ENCODE results near the gene CHST11.

The CHST11 gene

DNA sequence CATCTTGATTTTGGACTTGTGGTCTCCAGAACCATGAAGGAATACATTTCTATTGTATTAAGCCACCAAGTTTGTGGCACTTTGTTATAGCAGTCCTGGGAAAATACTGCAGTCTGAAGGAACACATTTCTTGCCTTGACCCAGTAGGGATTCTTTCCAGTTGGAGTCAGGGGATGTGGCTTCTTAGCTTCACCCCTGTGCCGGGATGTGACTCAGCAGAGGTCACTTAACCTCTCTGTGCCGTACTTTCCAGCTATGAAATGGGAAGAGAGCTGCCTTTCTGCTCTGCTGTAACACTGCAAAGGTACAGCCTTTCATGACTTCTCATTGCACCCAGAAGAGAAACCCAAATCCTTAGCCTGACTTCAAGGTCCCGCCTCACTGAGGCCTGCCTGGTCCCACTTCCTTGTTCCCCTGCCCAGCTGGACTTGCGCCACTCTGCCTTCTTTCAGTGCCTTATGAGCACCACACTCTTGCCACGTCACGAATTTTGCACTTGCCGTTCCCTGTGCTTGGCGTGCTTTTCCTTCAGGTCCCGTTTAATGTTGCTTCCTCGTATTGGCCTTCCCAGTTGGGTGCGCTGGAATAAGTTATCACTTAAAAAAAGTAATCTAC is 24.2 kb downstream of the CHST11 start:
- DNase-seq (ENCODE audit: low read depth): peak; percentile 38

DNA sequence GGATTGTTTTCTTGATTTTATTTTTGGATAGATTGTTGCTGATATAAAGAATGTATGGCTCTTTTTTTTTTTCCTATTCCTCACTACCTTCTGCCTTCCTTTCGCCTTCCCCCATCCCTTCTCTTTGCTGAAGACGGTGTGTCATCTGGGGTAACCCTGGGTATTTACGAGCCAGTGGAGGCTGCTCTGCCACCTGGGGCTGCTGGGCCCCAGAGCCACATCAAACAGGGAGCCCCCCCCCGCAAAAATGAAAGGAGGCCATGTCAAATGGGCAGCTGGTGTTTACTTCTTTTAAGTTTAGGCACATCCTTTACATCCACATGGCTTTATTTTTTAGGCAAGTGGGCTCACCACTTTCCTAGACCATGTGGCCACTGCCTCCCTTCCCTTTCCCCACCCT is 25.4 kb downstream of the CHST11 start:
- no peak for DNase-seq (ENCODE audit: low read depth)

DNA sequence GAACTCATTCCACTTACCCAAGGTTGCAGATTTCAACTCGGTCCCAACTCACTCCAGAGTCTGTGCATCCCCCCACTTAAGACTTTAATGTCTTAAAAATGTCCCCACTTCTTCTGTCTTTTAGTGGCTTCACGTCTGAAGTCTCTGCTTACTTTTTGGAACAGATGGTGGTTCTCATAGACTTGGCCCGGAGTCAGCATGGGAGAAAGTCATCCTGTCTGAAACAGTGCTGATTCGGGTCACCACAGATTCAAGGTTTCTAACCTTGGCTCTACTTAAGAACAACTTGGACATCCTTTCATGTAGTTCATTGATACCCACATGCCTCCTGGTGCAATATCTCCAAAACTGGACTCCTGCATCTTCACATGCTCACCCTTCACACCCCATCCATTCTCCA is 26.0 kb downstream of the CHST11 start:
- no peak for DNase-seq (ENCODE audit: low read depth)

DNA sequence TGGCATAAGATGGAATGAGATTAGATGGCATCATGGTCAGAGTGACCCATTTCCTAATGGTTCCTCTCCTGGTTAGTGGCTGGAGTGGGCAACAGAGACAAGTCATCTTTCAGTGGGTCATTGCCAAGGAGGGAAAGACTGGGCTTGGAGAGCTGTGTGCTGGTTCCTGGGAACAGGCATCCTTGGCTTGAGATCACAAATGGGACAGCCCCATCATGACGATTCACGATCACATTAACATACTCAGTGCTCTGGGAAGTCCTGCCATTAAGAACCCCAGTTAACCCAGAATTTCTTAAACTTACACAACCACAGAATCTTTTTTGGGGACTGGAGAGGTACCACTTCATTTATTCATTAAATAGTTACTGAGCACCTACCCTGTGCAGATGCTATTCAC is 27.3 kb downstream of the CHST11 start:
- DNase-seq (ENCODE audit: low read depth): no peak

DNA sequence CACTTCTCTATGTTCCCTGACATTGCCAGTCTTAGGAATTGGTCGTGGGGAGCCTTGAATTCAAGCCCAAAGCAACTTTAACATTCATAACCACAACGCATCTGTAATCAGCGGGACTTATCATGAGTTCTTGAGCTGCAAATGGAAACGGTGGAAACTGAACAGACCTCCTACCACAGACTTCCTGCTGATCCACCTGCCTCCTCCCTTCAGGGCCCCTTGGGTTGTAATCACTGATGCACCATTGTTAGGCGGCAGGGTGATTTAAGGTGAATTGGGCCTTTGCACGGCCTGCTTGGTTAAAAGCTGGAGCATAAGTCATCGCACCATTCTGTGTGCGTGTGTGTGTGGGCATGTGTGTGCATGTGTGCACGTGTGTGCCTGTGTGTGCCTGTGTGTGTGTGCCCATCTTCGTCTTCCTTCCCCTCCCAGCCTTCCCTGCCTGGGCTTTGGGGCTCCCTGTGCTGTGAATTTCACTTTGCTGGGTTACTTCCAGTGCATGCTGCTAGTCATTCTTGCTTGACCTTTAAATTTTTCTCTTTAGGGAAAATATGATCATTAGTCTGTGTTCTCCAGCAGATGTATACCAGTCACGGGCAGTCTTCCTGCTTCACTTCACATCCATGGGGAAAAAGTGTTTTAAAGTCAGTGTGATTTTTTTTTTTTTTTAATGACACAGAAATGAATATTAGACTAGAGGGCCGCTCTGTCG is 29.1 kb downstream of the CHST11 start:
- DNase-seq (ENCODE audit: low read depth): no peak

DNA sequence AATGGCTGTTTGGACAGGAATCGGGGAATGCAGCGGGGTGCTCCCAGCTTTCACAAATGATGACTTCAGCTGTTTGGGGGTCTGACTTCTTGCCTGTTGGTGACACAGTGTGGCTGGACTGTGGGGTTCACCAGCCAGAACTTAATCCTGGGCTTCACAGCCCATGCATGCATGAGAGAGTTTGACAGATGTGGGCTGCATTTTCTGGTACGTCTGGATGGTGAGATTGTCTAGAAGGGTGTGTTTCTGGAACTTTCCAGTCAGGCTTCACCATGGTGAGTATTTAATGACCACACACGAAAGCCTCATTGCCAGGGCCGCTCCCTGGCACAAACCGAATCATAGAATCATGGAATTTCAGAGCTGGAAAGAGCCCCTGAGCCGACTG is 29.6 kb downstream of the CHST11 start:
- no peak for DNase-seq (ENCODE audit: low read depth)

DNA sequence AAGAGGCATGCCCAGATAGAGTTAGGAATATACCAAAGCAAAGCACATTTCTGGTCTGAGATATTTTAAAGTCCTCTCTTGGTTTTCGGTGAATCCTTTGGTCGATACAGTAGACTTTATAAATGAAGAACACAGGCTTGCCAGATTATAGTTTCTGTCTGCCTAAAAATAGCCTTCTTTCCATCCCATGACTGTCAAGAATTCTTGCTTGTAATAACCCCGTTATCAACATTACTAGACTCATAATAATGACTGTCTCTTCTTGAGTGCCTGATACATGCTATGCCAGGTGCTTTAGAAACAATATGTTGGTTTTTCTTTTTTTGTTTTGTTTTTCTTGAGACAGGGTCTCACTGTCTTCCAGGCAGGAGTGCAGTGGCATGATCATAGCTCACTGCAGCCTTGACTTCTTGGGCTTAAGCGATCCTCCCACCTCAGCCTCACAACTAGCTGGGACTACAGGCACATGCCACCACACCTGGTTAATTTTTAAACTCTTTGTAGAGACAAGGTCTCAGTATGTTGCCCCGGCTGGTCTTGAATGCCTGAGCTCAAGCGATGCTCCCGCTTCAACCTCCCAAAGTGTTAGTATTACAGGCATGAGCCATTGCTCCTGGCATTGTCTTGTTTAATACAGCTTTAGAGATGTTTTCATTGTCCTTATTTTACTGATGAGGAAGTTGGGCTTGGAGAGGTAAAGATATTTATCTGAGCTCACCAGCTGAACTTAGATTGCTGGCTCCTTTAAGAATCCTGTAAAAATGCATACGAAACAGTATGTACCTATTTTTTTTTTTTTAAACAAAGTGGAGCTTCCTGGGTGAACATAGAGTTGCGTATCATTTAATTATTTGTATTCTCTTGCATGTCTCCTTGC is 30.4 kb downstream of the CHST11 start:
- no peak for DNase-seq (ENCODE audit: low read depth)

DNA sequence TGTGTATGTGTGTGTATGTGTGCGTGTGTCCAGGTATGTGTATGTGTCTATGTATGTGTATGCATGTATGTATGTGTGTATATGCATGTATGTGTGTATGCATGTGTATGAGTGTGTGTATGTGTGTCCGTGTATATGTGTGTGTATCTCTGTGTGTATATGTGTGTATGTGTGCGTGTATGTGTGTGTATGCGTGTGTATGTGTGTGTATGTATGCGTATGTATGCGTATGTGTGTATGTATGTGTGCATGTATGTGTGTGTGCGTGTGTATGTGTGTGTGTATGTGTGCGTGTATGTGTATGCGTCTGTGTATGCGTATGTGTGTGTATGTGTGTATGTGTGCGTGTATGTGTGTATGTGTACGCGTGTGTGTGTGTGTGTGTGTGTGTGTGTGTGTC is 31.6 kb downstream of the CHST11 start:
- no peak for DNase-seq (ENCODE audit: low read depth)

DNA sequence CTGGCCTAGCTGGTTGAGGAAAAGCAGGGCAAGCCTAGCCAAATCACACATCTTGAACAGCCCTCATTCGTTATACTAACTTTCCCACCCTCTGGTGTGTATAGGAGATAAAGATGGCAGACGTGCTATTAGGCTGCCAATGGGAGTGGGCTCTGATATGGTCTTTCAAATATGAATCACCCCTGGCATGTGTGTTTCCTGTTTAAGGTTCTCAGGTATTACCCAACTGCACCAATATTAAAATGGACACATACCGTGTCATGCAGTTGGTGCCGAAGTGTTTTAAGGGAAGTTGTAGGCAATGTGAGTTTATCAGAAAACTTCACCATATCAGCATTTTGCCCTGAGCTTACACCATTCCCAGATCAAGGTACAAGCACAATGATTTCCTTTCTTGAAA is 33.4 kb downstream of the CHST11 start:
- no peak for DNase-seq (ENCODE audit: low read depth)

DNA sequence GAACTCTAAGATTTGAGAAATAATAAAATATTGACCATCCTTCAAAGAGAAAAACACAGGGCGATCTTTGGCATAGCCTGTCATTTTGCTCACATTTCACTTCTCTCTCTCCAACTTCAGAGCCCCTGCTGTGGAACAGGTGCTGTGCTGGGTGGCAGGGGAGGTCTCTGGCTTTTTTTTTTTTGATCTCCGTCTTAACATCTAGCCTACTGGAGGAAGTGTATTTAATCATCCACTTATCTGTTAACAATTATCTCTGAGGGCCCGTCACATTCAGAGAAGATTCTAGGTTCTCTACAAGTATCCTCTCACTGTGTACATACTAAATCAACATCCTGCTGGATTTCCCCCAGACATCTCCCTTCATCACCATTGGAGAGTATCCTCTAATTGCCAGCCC is 34.1 kb downstream of the CHST11 start:
- no peak for DNase-seq (ENCODE audit: low read depth)

DNA sequence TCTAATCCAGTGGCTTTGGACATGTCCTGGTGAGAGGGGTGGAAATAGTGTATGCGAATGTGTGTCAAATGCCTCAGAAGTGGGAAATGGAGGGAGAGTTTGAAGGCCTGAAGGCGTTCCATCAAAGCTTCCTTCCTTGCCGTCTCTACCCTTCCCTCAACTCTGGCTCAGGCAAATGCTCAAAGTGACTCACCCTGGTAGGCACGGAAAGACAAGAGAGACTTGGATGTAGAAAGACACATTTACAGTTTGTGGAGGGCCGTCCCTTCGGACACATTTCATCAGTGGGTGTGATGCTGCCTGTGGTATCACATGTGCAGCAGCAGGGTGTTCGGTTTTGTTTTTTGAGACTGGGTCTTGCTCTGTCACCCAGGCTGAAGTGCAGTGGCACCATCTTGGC is 36.7 kb downstream of the CHST11 start:
- no peak for DNase-seq (ENCODE audit: low read depth)

DNA sequence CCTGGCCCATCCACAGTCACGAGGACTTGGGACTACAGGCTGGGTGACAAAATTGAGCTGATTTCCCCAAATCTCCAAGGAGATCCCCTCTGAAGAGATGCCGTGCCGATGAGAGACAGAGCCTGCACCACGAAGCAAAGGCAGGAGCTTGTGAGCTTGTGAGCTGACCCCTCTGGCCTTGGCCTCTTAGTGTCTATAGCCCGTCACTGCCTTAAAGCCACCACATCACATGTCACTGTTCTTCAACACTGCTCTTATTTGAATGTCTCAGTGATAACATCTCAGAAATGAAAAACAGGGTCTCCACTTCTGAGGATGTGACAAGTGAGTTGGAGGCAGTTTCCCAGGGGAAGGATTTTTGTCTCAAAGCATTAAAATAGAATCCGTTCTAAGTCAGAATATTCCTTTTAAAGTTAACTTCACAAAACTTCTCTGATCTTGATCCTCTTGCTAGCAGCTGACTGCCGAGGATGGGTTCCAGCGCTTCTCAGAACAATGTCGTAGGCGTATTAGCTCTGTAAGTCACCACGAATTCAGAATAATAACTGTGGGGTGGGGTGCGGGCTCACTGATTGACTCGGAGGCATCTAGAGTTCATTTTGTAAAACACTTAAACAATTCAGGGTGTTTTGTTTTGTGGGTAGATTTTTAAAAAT is 37.5 kb downstream of the CHST11 start:
- DNase-seq (ENCODE audit: low read depth): peak; percentile 27

DNA sequence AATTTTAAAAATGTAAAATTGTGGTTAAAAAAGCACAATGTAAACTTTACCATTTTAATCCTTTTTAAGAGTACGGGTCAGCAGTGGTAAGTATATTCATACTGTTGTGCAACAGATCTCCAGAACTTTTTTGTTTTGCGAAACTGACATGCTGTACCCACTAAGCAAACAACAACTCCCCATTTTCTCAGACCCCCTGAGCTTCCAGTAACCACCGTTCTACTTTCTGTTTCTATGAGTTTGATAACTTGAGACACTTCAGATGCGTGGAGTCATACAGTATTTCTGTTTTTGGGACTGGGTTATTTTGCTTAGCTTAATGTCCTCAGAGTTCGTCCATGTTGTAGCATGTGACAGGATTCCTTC is 38.0 kb downstream of the CHST11 start:
- DNase-seq (ENCODE audit: low read depth): peak; percentile 53

DNA sequence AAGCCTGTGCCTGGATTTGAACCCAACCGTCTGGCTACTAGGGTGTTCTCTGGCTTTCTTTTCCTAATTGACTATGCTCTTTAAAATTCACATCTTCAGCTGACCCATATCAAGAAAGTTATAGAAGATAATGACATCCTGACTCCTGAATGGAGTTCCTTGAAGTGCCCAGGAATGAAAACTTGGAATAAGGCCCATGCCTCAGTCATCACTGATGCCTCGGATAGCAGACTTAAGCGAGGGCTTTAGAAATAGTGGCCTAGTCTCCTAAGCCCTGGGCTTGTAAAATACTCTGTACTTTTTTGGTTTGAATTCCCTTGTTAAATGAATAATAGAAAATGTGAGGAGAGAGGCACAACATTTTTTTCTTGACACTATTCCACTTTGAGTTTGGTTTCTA is 39.0 kb downstream of the CHST11 start:
- DNase-seq (ENCODE audit: low read depth): no peak

DNA sequence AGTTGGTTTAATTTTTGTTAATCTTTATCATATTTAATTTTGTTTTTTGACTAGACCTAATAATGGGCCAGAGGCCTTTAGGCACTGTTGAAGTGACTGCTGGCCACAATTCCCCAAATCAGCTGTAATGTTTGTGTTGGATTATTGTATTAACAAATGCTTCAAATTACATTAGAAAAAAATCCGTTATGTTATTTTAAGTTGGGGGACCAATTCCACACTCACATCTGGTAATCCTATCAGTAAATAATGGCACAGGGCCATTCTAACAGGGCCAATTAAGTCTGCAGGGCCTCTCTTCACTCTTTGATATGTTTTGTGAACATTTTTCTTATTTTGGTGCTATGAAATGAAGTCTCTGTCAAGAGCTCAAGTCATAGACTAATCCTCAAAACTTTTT is 39.6 kb downstream of the CHST11 start:
- DNase-seq (ENCODE audit: low read depth): peak; percentile 15

DNA sequence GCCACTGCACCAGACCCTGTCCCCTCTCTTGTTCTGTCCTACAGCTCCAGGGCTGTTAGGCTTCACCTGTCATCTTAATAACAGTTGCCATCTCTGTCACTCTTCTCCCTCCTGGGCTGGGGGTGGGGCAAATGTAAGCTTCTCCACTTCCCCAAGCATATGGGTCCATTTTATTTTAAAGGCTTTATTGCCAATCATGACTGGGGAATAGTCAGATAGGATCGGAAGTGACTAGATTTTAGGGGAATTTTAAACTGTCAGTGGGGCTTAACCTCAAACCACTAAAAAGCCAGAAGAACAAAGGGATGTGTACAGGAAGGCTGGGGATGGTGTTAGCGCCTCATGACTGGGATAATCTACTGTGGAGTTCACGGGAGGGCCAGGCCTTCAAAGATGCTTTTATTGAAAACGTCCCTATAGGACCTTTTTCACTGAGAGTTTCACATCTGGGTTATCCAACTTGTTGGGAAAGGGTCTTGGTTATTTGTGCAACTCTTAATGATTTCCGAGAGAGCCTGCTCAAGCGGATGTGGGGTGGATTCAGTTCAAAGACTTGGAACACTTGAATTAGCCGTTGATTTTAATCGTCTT is 41.6 kb downstream of the CHST11 start:
- no peak for DNase-seq (ENCODE audit: low read depth)

DNA sequence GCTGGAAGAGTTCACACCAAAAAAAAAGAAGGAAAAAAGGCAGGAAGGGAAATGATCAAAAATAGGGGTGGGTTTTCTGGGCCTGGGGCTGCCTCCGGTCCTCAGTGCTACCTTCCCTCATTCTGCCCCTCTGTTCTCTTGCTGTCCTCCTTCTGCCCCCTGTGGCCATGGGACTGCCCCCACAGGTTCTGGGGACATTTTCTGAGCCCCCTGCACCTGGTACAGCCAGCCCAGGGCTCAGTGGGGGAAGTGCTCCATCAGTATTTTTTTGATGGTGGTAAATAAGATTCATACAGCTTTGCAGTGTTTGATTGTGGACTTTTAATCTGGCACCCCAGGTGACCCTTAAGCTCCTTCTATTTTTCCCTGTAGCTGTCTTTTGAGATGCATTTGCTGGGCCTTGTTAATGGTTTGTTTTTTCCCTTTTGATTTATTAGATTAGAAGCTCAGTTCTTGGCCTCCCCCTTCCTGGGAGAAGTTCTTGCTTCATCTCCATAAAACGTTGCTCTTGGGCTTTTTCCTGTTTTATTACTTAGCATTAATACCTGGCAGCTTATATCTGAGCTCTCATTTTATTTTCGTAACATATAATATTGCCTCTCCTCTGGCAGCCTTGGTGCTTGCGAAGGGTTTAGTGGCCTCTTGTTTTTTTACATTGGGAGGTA is 43.1 kb downstream of the CHST11 start:
- no peak for DNase-seq (ENCODE audit: low read depth)

DNA sequence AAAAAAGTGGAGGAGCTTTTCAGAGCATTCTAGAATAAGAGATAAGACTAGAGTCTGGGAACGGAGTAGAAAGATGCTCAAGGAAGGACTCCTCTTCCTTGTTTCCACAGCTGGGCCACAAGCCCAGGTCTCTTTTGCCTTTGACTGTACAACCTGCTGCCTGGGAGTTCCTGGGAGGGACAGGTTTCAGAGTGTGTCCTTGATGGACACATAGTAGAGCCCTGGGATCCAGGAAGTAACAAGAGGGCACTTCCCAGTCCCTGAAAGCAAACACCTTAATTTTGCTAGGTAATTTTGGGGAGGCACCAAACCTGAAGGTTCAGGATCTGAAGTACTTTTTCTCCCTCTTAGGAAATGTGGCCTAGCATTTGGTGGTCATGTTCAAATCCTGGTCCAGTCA is 44.4 kb downstream of the CHST11 start:
- no peak for DNase-seq (ENCODE audit: low read depth)

DNA sequence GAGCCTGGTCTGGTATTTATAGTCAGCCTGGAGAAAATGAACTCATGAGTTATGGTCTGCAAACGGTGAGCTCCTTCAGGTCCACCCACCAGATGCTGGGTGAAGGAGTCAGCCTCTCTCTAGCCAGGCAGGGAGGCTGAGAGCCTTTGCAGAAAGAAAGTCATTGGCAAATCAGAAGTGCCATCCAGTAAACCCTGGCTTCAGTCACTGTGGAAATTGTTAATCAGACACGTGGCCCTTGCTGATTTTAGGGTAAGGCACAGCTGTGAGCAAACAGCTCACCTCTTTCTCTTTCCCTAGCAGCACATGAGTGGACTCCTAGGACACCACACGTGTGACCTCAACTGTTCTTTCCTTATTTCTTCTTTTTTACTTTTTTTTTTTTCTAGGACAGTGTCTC is 44.9 kb downstream of the CHST11 start:
- no peak for DNase-seq (ENCODE audit: low read depth)

DNA sequence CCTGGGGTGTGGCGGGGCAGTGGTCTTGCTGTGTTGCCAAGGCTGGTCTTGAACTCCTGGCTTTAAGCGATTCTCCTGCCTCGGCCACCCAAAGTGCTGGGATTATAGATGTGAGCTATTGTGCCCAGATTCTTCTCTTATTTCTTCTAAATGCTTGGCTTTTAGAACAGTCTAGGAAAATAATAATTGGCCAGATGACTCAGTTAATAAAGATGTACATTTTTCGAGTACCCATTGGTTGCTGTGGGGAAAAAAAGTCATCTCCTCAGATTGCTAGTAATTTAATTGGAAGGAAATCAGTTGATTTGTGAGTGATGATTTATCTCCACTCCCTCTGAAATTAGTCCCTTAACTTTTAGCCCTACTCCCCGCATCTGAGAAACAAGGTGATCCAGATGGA is 45.5 kb downstream of the CHST11 start:
- DNase-seq (ENCODE audit: low read depth): no peak

DNA sequence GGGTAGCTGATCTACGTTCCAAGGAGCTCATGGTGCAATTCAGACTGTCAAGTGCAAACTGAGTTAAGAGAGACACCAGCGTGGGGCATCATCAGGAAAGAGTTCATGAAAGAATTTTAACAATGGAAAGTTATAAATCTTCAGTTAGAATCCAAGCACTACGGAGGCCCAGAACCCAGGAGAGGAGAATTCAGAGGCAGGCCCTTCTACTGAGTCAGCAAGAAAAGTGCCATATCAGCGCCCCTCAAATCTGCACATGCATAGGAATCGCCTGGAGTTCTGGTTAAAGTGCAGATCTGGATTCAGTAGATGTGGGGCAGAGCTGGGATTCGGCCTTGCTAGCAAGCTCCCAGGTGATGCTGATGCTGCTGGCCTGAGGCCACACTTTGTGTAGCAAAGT is 45.9 kb downstream of the CHST11 start:
- DNase-seq (ENCODE audit: low read depth): no peak

DNA sequence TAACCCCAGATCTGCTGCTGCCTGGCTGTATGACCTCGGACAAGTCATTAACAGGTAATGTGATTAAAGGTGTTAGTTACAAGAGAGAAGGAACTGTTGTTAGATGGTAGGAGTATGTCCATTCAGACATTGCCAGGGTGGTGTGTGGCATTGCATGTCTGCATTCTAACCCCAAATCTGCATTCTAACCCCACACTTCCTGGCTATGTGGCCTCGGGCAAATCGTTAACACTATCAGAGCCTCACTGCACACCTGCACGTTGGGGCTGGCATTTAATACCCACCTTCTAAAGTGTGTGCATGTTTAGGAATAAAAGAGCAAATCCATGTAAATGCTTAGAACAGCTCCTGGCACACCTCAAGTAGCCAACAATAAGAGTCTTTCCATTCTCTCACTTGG is 46.4 kb downstream of the CHST11 start:
- no peak for DNase-seq (ENCODE audit: low read depth)

Measured in fibroblast of gingiva (primary cell).